ENCODE results near the gene UCP3. TPM values are rescaled to one million over a fixed set of nuclear protein-coding genes. Genes with fewer than 3 reads are reported as not detected.

UCP3 gene
- total RNA-seq, 4 donors from 2014 or later, result 0.53 to 1.5 (median 0.92) TPM; not detected in 1

DNA sequence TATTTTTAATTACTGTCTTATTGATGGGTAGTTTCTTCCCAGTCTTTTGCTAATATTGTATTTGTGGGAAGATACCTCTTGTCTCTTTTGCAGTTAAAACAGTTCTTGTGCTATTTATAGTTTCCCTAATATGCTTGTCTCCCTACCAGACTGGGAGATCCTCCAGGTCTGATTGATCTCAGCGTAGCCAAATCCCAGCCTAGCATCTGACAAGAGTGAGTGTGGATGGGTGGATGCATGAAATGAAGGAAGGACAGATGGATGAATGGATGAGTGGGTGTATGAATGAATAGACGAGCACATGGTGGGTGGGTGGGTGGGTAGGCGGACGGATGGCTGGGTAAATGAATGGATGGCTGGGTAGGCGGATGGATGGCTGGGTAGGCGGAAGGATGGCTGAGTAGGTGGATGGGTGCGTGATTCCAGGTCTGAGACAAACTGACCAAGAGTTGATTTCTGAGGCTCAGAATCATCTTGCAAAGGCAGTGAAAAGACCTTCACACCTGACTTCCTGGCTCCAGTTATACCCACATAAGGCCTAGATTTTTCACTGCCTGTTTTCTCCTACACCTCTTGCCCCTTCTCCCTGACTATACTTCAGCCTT lies 46.7 kb downstream of the UCP3 start:
- peaks cover 0 to 28% (median 0%) of the 10 kb centered on the region in 4 donors for H3K27me3 ChIP-seq
- no peak for TF ChIP-seq POLR2A (IDR thresholded peaks at IDR 0.05)
- TF ChIP-seq, protein P1, sequence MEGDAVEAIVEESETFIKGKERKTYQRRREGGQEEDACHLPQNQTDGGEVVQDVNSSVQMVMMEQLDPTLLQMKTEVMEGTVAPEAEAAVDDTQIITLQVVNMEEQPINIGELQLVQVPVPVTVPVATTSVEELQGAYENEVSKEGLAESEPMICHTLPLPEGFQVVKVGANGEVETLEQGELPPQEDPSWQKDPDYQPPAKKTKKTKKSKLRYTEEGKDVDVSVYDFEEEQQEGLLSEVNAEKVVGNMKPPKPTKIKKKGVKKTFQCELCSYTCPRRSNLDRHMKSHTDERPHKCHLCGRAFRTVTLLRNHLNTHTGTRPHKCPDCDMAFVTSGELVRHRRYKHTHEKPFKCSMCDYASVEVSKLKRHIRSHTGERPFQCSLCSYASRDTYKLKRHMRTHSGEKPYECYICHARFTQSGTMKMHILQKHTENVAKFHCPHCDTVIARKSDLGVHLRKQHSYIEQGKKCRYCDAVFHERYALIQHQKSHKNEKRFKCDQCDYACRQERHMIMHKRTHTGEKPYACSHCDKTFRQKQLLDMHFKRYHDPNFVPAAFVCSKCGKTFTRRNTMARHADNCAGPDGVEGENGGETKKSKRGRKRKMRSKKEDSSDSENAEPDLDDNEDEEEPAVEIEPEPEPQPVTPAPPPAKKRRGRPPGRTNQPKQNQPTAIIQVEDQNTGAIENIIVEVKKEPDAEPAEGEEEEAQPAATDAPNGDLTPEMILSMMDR (IDR thresholded peaks at IDR 0.05), result no peak
- no peak overlapping the region for H3K4me3 ChIP-seq
- DNase-seq, result no peak
- intact Hi-C loops (cut with DNase I), result loop anchor here (10.0 kb wide), 1 partner anchor 133 kb away; no protein-coding TSS in a partner anchor
- H3K4me1 ChIP-seq, result peaks cover 3 to 14% (median 5%) of the 10 kb centered on the region in 3 donors
- H3K9me3 ChIP-seq, result no peaks in the 10 kb centered on the region
- H3K27ac ChIP-seq, result no peak overlapping the region
- WGBS, 2 donors, result 73 to 74% methylated on average over 7 of the region's 7 CpGs
- H3K36me3 ChIP-seq, result no peaks in the 10 kb centered on the region

DNA sequence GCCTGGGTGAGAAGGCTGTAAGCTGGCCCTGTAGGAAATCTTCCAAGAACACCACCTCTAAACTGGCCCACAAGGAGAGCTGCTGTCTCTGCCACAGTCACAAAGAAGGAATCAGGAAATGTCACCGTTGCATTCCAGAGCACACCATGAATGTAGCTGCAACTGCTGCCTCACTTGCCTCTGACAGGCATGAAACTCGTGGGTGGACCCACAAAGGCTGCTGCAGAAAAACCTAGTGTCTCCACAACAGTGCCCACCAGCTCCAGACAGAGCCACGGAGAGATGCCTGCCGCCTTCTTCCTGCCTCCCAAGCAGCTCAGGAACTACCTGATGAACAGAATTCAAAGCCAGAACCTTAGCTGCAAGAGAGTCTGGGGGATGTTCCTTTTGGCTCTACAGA lies 47.6 kb downstream of the UCP3 start:
- intact Hi-C loops (cut with DNase I), result loop anchor here (10.0 kb wide), 1 partner anchor 133 kb away; no protein-coding TSS in a partner anchor
- TF ChIP-seq POLR2A (IDR thresholded peaks at IDR 0.05), result no peak
- TF ChIP-seq, protein P1 (IDR thresholded peaks at IDR 0.05), result no peak
- peaks cover 3 to 17% (median 5%) of the 10 kb centered on the region in 3 donors for H3K4me1 ChIP-seq
- WGBS, 2 donors, result 63 to 79% methylated on average over 1 to 2 of the region's 4 CpGs
- no peak for DNase-seq
- H3K4me3 ChIP-seq, result no peak overlapping the region
- no peaks in the 10 kb centered on the region for H3K36me3 ChIP-seq
- no peak overlapping the region for H3K27ac ChIP-seq
- peaks cover 0 to 33% (median 0%) of the 10 kb centered on the region in 4 donors for H3K27me3 ChIP-seq
- no peaks in the 10 kb centered on the region for H3K9me3 ChIP-seq

DNA sequence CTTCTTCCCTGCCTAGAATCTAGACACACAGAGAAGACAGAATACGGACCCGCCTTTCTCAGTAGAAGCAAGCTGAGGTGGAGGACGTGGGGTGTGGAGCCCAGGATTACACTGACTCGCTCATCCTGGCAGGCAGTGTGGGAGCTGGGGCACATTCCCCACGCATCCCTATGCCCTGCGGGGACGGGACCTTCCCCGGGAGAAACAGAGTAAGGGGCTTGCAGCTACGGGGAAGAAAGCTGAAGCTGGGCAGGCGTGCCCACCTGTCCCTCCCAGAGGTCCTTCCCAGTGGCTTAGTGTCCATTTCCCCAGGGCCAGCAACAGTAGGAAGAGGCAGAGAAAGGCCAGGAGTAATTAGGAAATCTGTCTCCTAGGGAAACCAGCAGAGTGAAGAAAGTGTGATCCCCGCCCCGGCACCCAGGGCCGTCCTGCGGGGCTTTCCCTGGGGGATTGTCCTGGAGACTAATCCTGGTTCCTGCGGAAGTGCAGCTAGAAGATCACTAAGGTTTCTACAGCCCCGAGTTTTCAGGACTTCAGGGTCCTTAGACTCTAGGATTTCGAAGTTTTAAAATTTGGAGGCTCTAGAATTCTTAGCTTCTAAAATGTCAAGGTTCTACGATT lies 50.3 kb downstream of the UCP3 start:
- TF ChIP-seq, protein P1 (IDR thresholded peaks at IDR 0.05), result no peak
- TF ChIP-seq POLR2A (IDR thresholded peaks at IDR 0.05), result no peak
- 65 to 80% methylated on average over 6 to 14 of the region's 18 CpGs for WGBS, 2 donors
- Histone ChIP-seq H3K4me3 (no peak overlapping the region), H3K27ac (no peak overlapping the region), H3K4me1 (peaks cover 0 to 7% (median 0%) of the 10 kb centered on the region in 3 donors), H3K27me3 (peaks cover 0 to 21% (median 0%) of the 10 kb centered on the region in 4 donors), H3K36me3 (no peaks in the 10 kb centered on the region), H3K9me3 (no peaks in the 10 kb centered on the region)
- intact Hi-C loops (cut with DNase I), result no loop called here
- DNase-seq, result no peak

DNA sequence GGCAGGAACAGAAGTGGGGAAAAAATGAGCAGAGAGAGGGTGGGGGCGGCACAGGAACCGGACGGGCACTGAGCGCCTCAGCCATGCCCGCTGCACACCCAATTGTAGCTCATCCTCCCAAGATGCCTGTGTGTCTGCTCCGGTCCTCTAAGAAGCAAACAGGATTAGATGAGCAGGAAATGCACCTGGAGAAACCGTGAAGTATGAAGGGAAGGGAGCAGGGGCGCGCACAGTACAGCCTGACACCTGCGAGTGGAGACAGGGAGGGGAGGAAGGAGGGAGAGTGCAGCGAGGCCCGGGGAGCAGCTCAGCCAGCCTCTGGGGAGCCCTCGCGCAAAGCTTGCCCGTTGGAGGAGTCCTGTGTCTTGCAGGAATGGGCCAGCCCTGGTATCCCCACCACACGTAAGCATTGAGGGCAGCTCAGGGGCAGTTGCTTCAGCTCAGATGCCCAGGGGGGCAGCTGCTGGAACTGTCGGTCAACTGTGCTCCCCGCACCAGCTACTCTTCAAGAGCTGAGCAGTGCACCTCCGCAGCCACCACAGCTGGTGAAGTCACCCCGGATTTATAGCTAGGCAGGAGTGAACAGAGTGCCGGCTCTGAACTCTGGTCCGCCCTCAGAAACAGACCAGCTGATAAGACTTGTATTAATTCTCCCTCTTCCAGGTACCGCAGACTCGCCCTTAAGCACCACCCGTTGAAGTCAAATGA lies 51.1 kb downstream of the UCP3 start:
- Histone ChIP-seq H3K27me3 (peaks cover 0 to 21% (median 0%) of the 10 kb centered on the region in 4 donors), H3K27ac (no peak overlapping the region), H3K9me3 (no peaks in the 10 kb centered on the region), H3K4me3 (no peak overlapping the region), H3K36me3 (no peaks in the 10 kb centered on the region), H3K4me1 (peaks cover 0 to 7% (median 0%) of the 10 kb centered on the region in 3 donors)
- 56 to 64% methylated on average over 15 to 20 of the region's 25 CpGs for WGBS, 2 donors
- intact Hi-C loops (cut with DNase I), result no loop called here
- TF ChIP-seq, protein P1 (IDR thresholded peaks at IDR 0.05), result no peak
- TF ChIP-seq POLR2A (IDR thresholded peaks at IDR 0.05), result no peak
- no peak for DNase-seq
